Measurements from ENCODE around the gene SVOP.
"Not testable (repeated sequence)": the region's sequence is repeated elsewhere in the genome, so short reads cannot be mapped to it uniquely, and the experiment has no call there.

Gene SVOP

DNA sequence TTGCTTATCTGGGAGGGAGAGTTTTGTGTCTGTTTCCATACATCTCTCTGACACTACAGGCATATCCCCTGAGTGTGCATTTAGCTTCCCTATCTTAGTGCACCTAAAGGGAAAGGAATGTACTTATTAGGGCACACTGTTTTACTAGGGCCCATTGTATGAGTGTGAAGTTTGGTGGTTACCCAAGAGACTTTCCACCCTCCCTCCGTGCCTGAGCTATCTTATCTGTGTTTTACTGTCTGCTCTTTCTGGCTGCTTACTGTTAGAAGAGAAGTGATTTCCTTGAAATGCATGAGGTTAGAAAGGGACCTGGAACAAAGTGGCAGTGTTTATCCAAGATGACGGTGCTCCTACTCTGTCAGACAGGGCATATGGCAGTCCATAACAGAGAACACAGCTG is 8.5 kb upstream of the SVOP start:
- no peak for DNase-seq (ENCODE audit: low read depth)

DNA sequence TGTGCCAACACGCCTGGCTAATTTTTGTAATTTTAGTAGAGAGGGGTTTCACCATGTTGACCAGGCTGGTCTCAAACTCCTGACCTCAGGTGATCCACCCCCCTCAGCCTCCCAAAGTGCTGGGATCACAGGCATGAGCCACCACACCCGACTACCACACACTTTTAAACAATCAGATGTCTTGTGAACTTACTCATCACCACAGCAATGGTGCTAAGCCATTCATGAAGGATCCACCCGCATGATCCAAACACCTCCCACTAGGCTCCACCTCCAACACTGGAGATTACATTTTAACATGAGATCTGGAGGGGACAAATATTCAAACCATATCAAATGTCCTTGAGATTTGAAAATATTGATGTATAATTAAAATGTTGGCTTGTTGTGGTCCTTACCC is 7.8 kb upstream of the SVOP start:
- not testable (repeated sequence) for DNase-seq (ENCODE audit: low read depth)

DNA sequence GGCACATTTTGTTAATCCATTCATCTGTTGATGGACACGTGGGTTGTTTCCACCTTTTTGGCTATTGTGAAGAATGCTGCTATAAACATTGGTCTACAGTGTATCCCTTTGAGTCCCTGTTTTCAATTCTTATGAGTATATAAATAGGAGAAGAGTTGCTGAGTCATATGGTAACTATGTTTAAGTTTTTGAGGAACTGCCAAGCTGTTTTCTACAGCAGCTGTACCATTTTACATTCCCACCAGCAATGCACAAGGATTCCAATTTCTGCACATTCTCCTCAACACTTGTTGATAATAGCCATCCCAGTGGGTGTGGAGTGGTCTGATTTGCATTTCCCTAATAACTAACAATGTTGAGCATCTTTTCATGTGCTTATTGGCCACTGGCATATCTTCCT is 6.9 kb upstream of the SVOP start:
- DNase-seq (ENCODE audit: low read depth) = no peak

DNA sequence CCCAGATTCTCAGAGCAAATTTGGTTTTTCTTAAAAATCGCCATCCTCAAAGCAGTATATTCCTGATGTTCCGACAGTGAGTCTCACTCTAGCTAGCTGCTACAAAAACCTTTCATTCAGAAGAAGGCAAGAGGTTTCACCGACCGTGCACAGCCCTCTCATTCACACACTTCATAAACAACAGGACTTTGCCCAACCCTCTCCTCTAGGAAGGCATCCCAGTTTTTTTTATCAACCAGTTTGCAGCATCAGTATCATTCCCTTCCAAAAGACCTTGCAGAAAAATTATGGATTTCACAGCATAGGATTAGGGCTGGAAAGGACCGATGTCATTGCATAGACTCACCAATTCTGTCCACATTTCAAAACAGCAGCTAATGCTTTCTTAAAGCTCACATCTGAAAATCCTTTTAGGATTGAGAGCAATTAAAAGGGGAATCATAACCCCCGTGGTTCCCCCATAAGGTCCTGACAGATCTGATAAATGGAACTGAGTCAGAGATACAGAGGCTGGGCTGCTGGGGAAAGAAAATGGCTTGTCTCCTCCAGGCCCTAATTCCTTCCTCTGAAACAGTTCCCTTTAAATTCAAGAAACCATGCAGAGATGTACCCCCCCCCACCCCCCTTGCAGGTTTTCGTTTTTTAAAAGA is 597 bp downstream of the SVOP start:
- DNase-seq (ENCODE audit: low read depth) = no peak

DNA sequence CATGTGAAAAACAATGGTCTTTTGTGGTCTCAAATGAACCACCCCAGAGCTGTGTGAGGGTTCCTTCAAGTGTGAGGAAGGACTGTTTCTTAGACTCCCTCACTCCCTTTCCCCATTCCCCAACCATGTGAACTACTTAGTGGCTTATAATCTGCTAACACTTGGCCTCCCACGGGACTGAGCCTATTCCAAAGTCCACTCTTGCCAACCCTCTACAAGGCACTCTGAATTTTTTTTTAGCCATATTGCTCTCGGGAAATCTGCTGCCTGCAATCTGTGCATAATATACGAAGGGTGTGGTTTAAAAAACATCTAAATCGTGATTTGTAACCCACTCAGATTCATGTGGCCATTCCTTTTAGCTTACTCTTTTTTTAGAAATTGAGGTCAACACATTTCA is 2.6 kb downstream of the SVOP start:
- DNase-seq (ENCODE audit: low read depth) = no peak

DNA sequence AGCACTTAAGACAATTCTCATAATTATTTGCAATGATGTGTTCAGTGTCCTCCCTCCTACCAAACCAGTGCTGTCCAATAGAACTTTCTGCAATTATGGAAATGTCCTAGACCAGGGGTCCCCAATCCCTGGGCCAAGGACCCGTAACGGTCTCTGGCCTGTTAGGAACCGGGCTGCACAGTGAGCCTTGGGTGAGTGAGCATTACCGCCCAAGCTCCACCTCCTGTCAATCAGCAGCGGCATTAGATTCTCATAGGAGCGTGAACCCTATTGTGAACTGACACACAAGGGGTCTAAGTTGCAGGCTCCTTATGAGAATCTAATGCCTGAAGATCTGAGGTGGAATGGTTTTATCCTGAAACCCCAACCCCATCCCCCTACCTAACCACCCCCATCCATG is 3.9 kb downstream of the SVOP start:
- no peak for DNase-seq (ENCODE audit: low read depth)

DNA sequence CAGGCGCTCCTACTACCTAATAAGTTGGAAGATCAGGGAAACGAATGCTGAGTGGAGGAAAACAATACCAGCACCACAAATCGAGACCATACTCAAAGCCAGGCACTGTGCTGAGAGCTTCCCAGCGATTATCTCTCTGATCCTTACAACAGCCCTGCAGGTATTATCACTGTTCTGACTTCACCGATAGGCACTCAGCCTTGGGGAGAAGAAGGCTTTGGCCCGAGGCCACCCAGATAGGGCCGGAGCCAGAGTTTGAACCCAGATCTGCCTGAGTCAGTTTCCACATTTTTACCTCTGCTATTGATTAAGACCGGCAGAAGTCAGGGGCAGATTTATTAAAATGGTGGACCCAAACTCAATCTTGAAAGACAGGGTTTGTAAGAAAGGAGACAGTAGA is 4.9 kb downstream of the SVOP start:
- DNase-seq (ENCODE audit: low read depth) = no peak

DNA sequence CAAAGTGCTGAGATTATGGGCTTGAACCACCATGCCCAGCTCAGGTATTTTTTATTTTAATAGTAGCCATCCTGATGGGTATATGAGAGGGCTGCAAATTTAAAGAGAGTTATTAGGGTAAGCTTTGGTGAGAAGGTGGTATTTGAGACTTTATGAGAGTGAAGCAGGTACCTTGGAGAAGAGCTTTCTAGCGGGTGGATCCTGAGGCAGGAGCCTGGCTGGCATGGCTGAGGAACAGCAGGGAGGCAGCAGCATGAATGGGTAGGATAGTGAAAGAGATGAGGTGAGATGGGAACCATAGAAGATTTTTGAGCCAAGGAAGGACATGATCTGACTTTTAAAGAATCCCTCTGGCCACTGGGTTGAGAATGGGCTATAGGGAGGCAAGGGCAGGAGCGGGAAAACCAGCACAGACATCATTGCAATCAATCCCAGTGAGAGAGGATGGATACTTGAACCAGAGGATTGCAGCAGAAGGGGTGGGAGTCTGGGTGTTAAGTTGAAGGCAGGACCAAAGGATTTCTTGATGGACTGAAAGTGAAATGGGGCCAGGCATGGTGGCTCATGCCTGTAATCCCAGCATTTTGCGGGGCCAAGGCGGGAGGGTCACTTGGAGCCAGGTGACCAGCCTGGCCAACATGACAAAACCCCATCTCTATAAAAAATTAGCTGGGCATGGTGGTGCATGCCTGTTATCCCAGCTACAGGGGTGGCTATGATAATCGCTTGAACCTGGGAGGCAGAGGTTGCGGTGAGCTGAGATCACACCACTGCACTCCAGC is 5.7 kb downstream of the SVOP start:
- DNase-seq (ENCODE audit: low read depth) = no peak

DNA sequence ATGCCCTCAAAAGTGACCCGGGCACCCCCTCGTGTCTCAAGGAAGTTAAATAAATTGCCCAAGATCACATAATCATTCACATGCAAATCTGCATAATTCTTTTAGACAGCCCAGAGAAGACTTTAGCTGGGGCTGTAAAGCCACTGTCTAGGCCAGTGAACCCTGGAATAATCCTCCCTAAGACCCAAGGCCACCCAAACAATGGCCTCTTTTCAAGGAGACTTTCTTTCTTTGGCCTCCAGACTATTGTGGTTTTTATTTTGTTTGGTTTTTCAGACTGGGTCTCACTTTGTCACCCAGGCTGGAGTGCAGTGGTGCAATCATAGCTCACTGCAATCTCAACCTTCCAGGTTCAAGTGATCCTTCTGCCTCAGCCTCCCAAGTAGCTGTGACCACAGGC is 10.6 kb downstream of the SVOP start:
- DNase-seq (ENCODE audit: low read depth) = no peak

DNA sequence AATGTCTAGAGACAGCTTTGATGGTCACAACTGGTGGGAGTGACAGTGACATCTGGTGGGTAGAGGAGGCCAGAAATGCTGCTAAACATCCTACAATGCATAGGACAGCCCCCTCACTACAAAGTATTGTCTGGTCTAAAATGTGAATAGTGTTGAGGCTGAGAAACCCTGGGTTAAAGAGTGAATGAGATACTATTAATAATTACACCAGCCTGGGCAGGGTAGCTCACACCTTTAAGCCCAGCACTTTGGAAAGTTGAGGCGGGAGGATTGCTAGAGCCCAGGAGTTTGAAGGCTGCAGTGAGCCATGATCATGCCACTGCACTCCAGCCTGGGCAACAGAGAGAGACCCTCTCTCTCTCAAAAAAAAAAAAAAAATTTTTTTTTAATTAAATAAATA is 11.1 kb downstream of the SVOP start:
- DNase-seq (ENCODE audit: low read depth) = no peak

DNA sequence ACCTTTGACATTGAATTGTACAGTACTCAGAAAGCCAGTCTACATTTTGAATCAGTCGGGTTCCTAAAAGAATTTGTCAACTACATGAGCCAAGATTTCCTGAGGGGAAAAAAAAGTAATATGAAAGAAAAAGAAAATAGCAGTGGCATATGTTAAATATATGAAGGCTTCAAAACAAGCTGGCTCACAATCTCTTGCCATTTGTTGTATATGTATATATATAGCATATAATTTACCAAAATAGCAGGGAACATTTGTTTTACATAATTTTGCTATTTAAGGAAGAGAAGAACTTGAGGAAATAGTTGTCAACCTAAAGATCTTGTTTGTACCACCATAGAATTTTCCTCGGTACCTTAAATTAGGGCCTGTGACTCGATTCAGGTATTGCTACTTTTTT is 16.9 kb downstream of the SVOP start:
- DNase-seq (ENCODE audit: low read depth) = no peak

DNA sequence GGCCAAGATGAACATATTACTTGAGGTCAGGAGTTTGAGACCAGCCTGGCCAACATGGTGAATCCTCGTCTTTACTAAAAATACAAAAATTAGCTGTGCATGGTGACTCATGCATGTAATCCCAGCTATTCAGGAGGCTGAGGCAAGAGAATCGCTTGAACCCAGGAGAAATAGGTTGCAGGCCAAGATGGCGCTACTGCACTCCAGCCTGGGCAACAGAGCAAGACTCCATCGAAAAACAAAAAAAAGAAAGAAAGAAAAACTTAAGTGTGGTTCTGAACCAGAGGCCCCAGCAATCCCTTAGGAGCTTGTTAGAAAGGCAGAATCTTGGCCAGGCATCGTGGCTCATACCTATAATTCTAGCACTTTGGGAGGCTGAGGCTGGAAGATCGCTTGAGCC is 24.5 kb downstream of the SVOP start:
- DNase-seq (ENCODE audit: low read depth) = no peak

DNA sequence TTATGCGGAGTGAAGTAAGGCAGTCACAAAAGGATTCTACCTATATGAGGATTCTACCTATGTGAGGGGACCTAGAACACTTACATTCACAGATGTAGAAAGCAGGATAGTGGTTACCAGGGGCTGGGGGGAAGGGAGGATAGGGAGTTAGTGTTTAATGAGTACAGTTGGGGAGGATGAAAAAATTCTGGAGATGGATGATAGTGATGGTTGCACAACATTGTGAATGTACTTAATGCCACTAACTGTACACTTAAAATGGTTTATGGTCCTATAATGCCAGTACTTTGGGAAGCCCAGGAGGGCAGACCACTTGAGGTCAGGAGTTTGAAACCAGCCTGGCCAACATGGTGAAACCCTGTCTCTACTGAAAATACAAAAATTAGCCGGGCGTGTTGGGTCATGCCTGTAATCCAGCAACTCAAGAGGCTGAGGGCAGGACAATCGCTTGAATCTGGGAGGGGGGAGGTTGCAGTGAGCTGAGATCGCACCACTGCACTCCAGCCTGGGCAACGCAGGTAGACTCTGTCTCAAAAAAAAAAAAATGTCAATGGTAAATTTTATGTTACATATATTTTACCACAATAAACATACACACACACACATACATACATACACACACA is 25.4 kb downstream of the SVOP start:
- DNase-seq (ENCODE audit: low read depth) = no peak

DNA sequence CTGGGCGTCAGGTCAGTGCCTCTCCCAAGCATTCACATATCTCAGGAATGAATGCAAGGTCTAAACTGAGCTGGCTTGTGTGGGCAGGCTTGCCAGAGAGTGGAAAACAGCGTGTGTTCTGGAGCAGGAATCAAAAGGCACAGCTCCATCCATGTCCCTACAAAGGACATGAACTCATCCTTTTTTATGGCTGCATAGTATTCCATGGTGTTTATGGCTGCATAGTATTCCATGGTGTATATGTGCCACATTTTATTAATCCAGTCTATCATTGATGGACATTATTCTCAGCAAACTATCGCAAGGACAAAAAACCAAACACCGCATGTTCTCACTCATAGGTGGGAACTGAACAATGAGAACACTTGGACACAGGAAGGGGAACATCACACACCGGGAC is 30.8 kb downstream of the SVOP start:
- DNase-seq (ENCODE audit: low read depth) = not testable (repeated sequence)

DNA sequence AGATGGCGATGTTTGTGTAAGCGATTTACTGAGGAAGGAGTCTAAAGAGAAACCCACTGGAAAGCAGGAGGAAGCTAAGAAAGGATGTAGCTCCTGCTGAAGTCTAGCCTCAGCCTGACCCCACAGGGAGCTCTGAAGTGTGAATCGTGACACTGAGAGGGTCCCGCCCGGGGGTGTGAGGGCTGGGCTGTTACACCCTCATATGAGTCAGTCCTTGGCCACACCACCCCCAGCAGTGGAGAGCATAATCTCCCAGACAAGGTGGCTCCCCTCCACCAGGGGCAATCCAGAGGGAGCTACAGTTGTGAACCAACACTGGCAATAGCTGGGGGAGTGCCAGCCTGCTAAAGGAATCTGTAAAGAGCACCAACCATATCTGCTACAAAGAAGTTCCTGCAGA is 31.5 kb downstream of the SVOP start:
- no peak for DNase-seq (ENCODE audit: low read depth)

DNA sequence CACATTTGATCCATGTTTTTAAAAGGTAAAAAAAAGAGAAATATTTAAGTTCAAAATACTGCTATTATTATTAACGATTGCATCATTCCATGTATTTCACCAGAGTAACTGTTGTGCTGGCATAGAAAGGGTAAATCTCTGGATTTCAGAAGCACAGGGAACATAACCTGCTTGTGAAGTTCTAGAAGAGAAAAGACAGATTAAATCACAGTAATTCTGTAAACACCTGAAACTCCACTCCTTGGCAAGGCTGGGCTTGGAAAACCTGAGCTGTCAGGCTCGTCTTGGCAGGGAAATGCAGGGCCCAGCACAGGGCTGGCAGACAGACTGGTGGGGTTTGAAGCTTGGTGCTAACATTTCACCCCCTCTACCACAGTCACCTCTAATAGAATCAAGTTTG is 35.1 kb downstream of the SVOP start:
- no peak for DNase-seq (ENCODE audit: low read depth)

DNA sequence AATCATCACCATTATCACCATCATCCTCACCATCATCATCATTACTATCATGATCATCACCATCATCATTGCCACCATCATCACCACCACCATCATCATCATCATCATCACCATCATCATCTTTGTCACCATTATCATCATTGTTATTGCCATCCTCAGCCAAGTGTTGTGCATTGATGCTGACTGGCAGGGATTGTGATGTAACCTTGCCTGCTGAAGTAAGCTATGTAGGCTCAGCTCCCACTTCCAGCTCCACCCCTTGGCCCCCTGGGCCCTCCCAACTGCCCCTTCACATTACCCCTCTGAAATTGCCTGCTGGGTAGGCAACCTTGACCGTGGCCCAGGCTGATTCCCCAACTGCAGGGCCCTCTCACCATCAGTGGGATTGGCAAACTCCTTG is 37.6 kb downstream of the SVOP start:
- DNase-seq (ENCODE audit: low read depth) = no peak

DNA sequence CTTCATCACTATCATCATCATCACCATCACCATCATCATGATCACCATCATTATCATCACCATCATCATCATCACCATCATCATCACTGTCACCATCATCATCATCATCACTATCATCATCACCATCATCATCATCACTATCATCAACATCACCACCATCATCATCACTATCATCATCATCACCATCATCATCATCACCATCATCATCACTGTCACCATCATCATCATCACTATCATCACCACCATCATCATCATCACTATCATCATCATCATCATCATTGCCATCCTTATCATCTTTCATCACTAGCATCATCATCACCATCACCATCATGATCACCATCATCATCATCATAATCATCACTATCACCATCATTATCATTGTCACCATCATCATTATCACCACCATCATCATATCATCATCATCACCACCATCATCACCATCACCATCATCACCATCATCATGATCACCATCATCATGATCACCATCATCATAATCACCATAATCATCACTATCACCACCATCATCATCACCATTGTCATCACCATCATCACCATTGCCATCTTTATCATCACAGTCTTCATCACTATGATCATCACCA is 38.1 kb downstream of the SVOP start:
- no peak for DNase-seq (ENCODE audit: low read depth)

DNA sequence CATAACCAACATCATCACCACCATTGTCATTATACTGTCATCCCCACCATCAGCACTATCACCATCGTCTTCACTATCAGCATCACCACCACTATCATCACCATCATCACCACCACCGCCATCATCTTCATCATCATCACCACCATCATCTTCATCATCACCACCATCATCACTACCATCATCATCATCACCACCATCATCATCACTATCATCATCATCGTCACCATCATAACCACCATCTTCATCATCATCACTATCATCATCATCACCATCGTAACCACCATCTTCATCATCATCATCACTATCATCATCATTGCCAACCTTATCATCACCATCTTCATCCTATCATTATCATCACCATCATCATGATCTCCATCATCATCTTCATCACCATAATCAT is 39.0 kb downstream of the SVOP start:
- no peak for DNase-seq (ENCODE audit: low read depth)

DNA sequence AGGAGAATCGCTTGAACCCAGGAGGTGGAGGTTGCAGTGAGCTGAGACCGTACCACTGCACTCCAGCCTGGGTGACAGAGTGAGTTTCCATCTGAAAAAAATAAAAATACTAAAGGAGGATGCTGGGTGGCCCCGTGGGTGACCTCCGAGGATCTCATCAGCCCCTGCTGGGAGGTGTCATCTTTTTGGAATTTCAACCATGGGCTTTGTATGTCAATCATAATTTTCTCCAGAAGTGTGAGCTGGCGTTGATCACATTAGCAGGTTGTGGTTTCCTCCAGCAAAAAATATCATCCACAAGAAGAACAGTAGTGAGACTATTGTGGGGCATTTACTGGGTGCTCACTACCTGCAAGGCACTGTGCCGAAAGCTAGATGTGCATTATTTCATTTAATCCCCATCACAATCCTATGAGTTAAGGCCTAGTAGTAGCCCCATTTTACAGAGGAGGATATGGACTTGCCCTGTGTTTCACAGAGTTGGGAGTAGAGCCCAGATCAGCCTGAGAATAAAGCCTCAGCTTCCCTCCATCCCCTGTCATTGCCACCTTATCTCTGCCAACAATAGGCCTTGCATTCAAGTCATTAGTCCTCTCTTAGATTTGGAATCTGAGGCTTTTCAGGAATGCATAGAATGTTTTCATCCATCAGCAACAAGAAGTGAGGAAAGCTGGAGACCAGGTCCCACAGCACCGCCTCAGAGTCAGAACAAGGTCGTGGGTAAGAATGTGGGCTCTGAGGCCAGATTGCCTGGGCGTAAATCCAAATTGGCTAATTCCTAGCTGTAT is 39.8 kb downstream of the SVOP start:
- no peak for DNase-seq (ENCODE audit: low read depth)

DNA sequence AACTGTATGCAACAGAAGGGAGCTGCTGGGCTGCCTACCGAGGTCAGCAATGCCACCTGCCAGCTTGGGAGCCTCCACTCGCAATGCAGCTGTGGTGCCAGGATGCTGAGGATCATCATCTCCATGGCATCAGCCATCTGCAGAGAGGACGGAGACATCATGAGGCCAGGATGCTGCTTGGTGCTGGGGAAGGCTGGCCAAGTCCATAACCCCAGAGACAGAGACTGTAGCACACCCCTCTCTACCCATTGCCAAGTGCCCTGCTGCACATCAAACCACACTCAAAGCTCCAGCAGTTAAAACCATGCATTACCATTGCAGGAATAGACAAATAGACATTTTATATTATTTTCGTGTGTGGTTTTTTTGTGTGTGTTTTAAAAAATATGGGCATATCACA is 43.5 kb downstream of the SVOP start:
- no peak for DNase-seq (ENCODE audit: low read depth)

DNA sequence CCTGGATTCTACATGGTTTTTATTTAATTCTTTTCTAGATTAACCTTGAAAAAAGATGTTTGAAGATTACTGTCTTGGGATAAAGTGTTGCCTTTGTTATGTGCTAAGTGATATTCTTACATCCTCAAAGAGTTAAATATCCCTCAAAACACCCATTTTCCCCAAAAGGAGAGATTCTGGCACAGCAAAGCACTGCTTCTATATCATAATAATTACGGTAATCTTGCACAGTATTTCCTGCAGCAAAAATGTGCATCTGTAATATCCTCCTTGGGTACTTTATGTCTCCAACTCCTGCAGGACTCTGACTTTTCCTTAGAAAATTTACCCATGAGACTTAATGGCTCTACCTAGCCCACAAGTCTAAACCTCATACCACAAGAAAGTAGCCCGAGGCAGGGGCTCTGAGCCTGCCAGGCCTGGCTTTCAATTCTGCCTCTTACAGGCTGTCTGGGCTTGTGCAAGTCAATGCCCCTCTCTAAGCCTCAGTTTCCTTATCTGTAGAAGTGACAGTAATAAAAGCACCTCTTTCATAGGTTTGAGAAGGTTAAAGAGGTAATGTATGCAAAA is 45.8 kb downstream of the SVOP start:
- no peak for DNase-seq (ENCODE audit: low read depth)

Measured in T-helper 22 cell (primary cell).